Stimulated activated CD8-positive, alpha-beta memory T cell treated with anti-CD3 and anti-CD28 coated beads, Interleukin-15, amount 100 ng/mL, for 1 hour (primary cell): Measurements from ENCODE around the gene PRR35.
"Not testable (repeated sequence)": the region's sequence is repeated elsewhere in the genome, so short reads cannot be mapped to it uniquely, and the experiment has no call there.

ENCODE experiments used
- DNase-seq: peaks from one replicate; pipeline ENCODE4 v3.0.0-alpha.2; 2020; ENCODE audit warnings: low read depth

Gene PRR35

DNA sequence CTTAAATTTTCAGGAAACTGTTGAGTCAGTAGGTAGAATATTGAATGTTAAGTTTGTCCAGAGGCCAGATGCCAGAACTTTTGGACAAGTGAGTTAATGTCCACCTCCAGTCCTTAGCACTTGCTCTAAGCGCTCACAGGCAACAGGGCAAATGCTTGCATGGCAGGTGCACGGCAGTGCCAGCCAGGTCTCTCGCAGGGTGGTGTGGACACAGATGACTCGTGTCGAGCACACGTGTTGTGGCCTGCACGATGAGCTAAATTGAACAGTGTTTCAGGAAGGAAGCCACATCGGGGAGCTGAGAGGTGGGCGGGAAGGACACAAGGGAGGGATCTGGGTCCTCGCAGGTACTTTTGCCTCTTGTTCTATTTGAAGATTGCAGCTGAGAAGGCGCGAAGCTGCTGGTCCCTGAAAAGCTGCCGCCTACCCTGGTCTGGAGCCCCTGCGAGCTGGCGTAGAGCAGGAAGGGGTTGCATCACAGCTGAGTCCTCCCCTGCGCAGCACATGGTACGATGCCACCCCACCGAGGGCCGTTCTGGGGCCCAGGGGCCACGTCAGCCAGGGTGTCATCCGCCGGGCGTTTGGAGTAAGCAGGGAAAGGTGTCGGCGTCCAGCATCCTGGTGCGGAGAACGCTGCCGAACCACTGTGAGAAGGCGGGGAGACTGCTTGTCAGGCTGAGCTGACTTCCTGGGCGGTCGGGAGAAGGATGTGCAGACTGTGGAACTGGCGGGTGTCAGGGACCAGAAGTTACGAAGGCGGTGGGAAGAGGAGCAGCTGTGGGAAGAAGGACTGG lies 35.9 kb downstream of the PRR35 start:
- DNase-seq: no peak

DNA sequence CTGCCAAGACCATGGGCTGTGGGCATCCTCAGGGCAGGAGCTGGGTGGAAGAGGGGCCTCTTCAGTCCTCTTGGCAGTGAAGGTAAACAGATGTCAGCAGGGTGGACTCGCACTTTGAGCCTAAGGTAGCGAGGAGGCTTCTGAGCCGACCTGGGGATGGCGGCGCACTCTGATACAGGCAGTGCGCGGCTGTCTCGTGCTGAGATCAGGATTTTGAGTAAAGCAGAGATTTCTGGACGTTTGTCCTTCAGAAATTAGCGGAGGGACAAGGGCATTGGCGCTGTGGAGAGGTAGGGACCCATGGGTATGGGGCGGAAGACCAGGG lies 36.5 kb downstream of the PRR35 start:
- DNase-seq: no peak

DNA sequence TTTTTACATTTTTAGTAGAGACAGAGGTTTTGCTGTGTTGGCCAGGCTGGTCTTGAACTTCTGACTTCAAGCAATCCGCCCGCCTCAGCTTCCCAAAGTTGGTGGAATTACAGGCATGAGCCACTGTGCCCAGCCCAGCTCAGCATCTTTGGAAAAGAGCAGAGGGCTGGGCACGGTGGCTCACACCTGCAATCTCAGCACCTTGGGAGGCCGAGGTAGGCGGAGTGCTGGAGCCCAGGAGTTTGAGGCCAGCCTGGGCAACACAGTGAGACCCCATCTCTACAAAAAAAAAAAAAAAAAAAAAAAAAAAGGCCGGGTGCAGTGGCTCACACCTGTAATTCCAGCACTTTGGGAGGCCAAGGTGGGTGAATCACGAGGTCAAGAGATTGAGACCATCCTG lies 37.5 kb downstream of the PRR35 start:
- DNase-seq: not testable (repeated sequence)

DNA sequence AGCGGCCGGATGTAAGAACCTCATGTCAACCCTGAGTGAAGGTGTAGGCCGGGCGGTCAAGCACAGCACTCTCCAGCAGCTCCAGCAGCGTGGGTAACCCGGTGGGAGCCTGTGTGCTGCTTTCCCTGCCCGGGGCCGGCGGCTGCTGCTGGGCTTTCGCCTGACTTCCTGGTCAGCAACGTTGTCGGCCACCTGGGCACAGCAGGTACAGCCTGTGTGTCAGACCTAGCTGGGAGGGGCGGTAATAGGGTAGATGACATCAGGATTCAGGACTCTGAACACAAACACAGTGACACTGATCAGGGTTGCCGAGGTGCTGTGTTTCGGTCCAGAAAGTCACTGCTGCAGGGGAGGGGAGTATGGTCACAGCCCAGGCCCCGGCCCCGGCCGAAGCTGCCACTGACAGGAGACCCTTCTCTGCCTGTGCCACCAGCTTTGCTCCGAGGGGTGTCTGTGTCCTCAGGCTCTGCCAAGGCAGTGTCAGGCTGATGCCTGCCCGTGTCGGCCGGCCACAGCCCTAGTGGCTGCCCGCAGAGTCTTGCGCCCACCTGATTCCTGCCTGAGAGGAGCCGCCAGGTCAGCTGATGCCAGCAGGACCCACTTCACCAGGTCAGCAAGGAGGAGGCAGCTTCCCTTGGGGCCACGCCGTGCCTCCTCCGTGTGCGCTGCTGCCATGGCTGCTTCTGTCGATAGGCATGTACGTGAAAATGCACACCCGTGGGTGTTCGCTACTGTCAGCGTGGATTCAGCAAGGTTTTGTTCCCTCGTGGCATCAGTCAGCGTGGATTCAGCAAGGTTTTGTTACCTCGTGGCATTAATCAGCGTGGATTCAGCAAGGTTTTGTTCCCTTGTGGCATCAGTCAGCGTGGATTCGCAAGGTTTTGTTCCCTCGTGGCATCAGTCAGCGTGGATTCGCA lies 38.9 kb downstream of the PRR35 start:
- no peak for DNase-seq

DNA sequence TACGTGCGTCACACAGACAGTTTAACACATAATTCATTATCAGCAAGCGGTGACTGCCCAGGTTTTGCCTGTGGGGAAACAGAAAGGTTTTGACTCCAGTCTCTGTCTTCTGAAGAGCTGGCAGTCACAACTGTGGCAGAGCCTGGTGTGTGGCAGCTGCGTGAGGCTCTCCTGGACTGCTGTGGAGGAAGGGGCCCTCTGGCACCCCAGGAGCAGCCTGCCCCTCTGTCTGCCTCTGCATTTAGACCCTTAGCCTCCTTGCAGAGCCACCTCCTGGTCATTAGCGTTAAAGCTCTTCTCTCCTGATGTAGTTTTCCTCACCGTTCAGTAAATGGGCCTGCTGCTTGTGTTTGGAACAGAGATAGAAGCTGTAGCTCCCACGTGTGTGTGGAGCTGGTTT lies 40.6 kb downstream of the PRR35 start:
- DNase-seq: no peak

DNA sequence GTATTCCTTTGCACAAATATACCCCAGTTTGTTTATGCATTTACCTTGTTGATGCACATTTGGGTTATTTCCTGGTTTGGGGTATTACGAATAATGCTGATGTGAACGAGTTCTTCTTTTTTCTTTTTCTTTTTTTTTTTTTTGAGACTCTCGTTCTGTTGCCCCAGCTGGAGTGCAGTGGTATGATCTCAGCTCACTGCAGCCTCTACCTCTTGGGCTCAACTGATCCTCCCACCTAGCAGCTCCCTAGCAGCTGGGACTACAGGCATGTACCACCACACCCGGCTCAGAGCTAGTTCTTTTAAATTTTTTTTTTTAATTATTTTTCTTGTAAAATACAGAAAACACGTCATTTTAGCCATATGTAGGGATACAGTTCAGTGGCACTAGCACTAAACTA lies 43.7 kb downstream of the PRR35 start:
- DNase-seq: no peak

DNA sequence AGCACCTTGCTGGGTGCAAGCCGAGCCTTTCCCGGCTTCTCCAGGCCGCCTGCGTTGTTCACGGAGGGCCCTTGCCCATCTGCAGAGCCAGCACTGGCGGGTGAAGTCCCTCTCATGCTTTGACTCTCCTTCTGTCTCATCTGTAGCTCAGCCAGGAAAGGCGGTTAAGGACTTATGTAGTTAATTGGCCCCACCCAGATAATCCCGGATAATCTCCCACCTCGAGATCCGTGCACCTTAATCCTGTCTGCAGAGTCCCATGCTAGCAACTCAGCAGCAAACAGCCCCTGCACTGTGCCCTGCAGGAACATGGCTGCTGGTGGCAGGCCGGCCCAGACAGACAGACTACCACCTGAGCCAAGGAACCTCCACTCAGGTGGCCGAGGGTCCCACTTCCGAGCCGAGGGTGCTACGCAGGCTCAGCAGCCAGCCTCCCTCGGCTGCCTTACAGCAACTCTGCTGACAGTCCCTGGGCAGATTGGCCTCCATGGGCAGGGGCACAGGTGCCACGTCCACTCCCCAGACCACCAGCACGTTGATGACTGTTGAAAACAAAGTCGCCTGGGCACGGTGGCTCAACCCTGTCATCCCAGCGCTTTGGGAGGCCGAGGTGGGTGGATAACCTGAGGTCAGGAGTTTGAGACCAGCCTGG lies 46.6 kb downstream of the PRR35 start:
- DNase-seq: no peak

DNA sequence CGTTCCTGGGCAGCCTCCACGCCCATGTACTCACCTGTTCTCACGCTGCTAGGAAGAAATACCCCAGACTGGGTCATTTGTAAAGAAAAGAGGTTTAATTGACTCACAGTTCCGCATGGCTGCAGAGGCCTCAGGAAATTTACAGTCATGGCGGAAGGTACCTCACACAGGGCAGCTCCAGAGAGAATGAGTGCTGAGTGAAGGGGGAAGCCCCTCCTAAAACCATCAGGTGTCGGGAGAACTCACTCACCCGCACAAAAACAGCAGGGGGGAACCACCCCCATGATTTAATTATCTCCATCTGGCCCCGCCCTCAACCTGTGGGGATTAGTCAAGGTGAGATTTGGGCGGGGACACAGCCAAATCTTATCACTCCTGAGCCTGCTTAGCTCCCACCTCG lies 47.8 kb downstream of the PRR35 start:
- DNase-seq: no peak

DNA sequence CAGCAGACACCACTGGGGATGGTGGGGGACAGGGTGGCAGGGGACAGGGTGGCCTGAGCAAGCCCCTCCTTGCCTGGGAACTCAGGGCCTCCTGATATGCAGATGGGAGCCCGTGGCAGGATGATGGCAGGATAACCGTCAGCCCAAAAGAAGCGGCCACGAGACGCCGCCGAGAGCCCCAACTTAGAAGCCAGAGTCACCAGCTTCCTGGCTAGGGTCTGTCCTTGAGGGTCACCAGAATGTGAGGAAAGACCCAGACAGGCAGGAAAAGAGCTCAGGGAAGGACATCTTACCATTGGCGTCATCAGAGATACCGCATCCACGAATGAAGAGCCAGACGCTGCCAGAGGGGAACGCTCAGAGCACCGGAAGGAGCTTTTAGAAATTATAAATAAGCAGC lies 49.1 kb downstream of the PRR35 start:
- no peak for DNase-seq

DNA sequence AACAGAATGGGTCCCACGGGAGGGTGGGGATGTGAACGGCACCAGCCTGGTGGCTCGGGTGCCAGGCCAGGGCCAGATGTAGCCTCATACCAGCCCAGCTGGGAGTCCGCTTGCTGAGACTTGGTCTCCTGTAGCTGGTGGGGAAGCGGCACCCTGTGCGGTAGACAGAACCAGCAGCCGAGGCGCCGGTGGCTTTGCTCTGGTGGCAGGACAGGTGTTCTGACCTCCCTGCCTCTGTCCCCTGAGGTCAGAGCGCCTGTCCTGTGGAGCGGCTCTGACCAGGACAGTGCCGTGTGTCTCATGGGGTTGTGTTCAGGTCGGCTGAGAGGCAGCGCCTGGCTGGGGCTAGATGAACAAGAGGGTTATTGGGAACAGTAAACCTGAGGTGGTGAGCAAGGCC lies 49.8 kb downstream of the PRR35 start:
- no peak for DNase-seq

DNA sequence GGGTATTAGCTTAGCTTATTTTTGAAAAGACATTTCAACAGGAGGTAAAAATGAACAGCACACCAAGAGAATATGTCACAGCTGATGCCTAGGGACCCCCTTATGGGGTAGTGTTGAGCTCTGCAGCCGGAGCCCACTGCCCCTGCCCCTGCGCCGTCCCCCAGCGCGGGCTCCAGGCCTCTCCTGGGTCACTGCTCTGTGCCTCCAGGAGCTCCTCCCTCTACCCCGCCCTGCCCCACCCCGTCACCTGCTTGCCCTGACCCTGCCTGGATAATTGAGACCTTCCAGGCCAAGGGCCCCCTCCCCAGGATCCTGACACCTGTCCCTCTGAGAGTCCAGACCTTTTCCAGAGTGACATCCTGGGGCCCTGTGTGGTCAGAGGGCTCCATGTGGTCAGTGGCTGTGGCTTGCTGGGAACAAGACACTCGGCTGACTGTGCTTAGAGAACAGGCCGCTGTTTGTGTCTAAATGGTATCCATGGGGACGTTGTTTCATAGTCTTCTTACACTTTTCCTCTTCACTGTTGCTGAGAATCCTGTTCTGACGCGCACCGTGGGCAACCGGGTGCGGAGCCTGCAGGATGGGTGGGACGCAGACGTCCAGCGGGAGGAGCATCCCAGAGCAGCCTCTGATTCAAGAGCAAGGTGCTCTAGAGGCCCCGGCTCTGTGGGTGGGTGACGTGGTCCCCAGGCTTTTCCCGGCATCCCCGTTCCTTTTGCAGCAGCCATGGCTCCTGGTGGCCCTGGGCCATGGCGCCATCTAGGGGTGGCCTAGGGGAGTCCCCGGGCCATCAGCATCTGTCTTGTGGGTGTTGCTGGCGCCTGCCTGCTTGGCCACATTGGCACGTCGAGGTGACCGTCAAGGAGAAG lies 50.6 kb downstream of the PRR35 start:
- DNase-seq: peak; percentile 22

DNA sequence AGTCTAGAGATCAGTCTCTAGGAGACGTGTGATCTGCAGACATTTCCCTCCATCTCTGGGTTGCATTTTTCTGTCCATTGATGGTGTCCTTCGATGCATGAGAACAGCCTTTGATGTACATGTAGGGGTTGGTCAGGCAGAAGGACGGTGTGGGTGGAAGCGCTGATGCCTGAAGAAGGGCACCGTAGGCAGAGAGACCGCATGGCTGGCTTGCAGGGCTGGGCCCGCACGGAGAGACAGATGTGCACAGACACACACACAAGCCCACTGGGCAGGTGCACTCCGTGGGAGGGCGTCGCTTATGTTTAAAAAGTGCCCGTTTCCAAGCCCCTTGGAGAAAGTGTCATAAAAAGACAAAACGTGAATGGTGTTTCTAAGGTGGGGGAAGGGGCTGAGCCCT lies 54.9 kb downstream of the PRR35 start:
- no peak for DNase-seq
